Cardiac muscle cell (in vitro differentiated cells and primary cell): Measurements from ENCODE around the gene STRADB. TPM values are rescaled to one million over a fixed set of nuclear protein-coding genes. Genes with fewer than 3 reads are reported as not detected.
"Not testable (repeated sequence)": the region's sequence is repeated elsewhere in the genome, so short reads cannot be mapped to it uniquely, and the experiment has no call there.

Experiments used
- DNase-seq, 2 donors: peaks; one replicate each; pipeline versions ENCODE4 v3.0.0 to v3.0.0-alpha.2; 2010 to 2017; ENCODE audit warnings: low read depth in 1 of 2, low spot score in 1 of 2
- H3K27ac ChIP-seq: fragments of 200-600 bp; sonication (generic); 2 replicates; pipeline ENCODE4 v1.5.1; 2016
- H3K27me3 ChIP-seq: fragments of 200-600 bp; sonication (generic); 2 replicates; pipeline ENCODE4 v1.6.0; 2016; ENCODE audit warnings: control low read depth
- H3K36me3 ChIP-seq: fragments of 200-600 bp; sonication (generic); 2 replicates; pipeline ENCODE4 v1.5.1; 2016; ENCODE audit warnings: control low read depth
- H3K4me1 ChIP-seq: fragments of 200-600 bp; sonication (generic); 2 replicates; pipeline ENCODE4 v1.8.1; 2017; ENCODE audit warnings: low read depth, mild to moderate bottlenecking, mixed run types
- H3K4me3 ChIP-seq: fragments of 200-600 bp; sonication (generic); 2 replicates; pipeline ENCODE4 v1.5.1; 2016; ENCODE audit warnings: mild to moderate bottlenecking
- H3K9me3 ChIP-seq: fragments of 200-600 bp; sonication (generic); 2 replicates; pipeline ENCODE4 v1.5.1; 2017; ENCODE audit warnings: low read depth, mild to moderate bottlenecking, control low read depth
- polyA plus RNA-seq: library from polyadenylated mRNA; unstranded; fragments of >200 nt; fragmentation: Nextera tagmentation; extraction: Ambion mirVana; gene quantifications from 2 replicates; pipeline ENCODE4 v1.2.1, GENCODE V29; 2016
- total RNA-seq: library from RNA; depleted of rRNA; stranded (reverse); fragments of >200 nt; gene quantifications from 2 replicates; pipeline ENCODE4 v1.2.3, GENCODE V29; 2016
- TF ChIP-seq, protein P1 (sequence below): IDR thresholded peaks from 2 replicates; pipeline ENCODE4 v1.5.1; 2012; ENCODE audit warnings: low read depth, mild to moderate bottlenecking, low read length

The STRADB gene
- total and polyA plus RNA-seq, 2 experiments from 2014 or later: 35.5 to 106 TPM

DNA sequence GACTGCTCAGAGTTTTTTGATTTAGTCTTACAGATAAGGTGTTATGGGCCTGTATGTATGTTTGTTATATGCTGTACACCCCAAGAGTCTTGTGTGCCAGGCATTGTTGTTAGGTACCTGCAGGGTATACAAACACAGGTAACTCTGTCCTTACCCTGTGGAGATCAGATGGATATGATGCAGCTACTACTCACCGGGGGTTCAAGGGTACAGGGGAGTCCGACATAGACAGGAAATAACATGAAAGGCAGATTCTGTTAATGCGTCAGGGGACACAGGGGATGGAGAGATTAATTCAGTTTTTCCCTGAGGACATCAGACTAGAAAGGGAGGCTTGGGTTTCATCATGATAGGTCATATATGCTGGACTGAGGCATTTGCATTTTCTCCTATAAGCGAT, 31.6 kb upstream of the STRADB start:
- TF ChIP-seq, protein P1, sequence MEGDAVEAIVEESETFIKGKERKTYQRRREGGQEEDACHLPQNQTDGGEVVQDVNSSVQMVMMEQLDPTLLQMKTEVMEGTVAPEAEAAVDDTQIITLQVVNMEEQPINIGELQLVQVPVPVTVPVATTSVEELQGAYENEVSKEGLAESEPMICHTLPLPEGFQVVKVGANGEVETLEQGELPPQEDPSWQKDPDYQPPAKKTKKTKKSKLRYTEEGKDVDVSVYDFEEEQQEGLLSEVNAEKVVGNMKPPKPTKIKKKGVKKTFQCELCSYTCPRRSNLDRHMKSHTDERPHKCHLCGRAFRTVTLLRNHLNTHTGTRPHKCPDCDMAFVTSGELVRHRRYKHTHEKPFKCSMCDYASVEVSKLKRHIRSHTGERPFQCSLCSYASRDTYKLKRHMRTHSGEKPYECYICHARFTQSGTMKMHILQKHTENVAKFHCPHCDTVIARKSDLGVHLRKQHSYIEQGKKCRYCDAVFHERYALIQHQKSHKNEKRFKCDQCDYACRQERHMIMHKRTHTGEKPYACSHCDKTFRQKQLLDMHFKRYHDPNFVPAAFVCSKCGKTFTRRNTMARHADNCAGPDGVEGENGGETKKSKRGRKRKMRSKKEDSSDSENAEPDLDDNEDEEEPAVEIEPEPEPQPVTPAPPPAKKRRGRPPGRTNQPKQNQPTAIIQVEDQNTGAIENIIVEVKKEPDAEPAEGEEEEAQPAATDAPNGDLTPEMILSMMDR: no peak
- no peak for DNase-seq
- H3K27ac ChIP-seq: no peak overlapping the region

DNA sequence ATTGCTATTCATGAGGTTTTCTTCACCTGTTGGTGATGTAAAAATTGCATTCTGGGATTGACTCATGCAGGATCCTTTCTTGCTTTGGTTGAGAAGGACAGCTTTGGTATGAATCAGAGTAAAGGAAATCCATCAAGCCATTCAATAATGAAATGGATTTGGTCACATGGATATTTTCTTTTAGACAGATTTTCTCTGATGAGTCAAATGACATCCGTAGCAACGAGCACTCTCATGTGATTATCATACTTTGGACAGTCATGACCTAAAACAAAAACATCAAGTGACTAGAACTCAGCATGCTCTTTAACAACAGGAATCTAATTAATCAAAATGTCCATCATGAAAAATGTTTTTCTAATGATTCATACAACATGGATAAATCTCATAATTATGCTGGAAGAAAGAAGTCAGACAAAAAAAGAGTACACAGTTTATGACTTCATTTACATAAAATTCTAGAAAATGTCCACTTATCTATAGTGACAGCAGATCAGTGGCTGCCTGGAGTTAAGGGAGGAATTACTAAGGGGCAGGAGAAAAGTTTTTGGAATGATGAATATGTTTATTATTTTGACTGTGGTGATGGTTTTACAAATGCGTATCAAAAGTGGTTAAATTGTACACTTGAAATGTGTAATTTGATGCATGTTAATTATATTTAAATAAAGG, 31.0 kb upstream of the STRADB start:
- TF ChIP-seq, protein P1: no peak
- no peak overlapping the region for H3K27ac ChIP-seq
- no peaks in the 10 kb centered on the region for H3K27me3 ChIP-seq
- no peaks in the 10 kb centered on the region for H3K9me3 ChIP-seq
- no peaks in the 10 kb centered on the region for H3K36me3 ChIP-seq
- no peak overlapping the region for H3K4me3 ChIP-seq
- DNase-seq: no peak
- H3K4me1 ChIP-seq: peaks cover 2% of the 10 kb centered on the region

More for the DNA sequence above, 31.6 kb upstream of the STRADB start:
- Histone ChIP-seq H3K36me3 (no peaks in the 10 kb centered on the region), H3K27me3 (no peaks in the 10 kb centered on the region), H3K4me3 (no peak overlapping the region), H3K4me1 (peaks cover 8% of the 10 kb centered on the region), H3K9me3 (no peaks in the 10 kb centered on the region)

DNA sequence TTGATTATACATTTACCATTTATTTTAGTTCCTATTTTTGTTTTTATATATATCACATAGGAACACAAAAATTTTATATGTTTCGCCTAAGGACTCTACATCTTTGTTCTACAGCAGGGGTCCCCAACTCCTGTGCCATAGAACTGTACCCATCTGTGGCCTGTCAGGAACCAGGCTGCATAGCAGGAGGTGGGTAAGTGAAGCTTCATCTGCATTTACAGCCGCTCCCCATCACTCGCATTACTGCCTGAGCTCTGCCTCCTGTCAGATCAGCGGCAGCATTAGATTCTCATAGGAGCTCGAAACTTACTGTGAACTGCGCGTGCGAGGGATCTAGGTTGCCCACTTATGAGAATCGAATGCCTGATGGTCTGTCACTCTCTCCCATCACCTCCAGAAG, 25.6 kb upstream of the STRADB start:
- Histone ChIP-seq H3K27ac (no peak overlapping the region), H3K4me1 (no peaks in the 10 kb centered on the region), H3K4me3 (no peak overlapping the region), H3K27me3 (no peaks in the 10 kb centered on the region), H3K36me3 (no peaks in the 10 kb centered on the region), H3K9me3 (no peaks in the 10 kb centered on the region)
- DNase-seq: no peak
- TF ChIP-seq, protein P1: no peak

DNA sequence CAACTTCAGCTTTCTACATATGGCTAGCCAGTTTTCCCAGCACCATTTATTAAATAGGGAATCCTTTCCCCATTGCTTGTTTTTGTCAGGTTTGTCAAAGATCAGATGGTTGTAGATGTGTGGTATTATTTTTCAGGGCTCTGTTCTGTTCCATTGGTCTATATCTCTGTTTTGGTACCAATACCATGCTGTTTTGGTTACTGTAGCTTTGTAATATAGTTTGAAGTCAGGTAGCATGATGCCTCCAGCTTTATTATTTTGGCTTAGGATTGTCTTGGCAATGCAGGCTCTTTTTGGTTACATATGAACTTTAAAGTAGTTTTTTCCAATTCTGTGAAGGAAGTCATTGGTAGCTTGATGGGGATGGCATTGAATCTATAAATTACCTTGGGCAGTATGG, 23.2 kb upstream of the STRADB start:
- H3K4me3 ChIP-seq, DNase-seq, H3K27ac ChIP-seq, H3K27me3 ChIP-seq, H3K36me3 ChIP-seq, H3K9me3 ChIP-seq: not testable (repeated sequence)
- H3K4me1 ChIP-seq: peaks cover 15% of the 10 kb centered on the region

DNA sequence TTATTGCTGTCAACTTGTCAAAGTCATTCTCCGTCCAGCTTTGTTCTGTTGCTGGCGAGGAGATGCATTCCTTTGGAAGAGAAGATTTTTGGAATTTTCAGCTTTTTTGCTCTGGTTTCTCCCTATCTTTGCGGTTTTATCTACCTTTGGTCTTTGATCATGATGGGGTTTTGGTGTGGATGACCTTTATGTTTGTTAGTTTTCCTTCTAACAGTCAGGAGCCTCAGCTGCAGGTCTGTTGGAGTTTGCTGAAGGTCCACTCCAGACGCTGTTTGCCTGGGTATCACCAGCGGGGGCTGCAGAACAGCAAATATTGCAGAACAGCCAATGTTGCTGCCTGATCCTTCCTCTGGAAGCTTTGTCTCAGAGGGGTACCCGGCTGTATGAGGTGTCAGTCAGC, 21.7 kb upstream of the STRADB start:
- not testable (repeated sequence) for H3K9me3 ChIP-seq, H3K27ac ChIP-seq, H3K4me3 ChIP-seq, H3K36me3 ChIP-seq, H3K27me3 ChIP-seq, DNase-seq
- peaks cover 18% of the 10 kb centered on the region for H3K4me1 ChIP-seq

DNA sequence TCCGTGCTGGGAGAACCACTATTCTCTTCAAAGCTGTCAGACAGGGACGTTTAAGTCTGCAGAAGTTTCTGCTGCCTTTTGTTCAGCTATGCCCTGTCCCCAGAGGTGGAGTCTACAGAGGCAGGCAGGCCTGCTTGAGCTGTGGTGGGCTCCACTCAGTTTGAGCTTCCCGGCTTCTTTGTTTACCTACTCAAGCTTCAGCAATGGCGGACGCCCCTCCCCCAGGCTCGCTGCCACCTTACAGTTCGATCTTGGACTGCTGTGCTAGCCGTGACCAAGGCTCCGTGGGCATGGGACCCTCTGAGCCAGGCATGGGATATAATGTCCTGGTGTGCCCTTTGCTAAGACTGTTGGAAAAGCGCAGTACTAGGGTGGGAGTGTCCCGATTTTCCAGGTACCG, 21.2 kb upstream of the STRADB start:
- H3K36me3 ChIP-seq, H3K4me3 ChIP-seq, H3K9me3 ChIP-seq, H3K27ac ChIP-seq, H3K27me3 ChIP-seq, DNase-seq: not testable (repeated sequence)
- peaks cover 18% of the 10 kb centered on the region for H3K4me1 ChIP-seq

DNA sequence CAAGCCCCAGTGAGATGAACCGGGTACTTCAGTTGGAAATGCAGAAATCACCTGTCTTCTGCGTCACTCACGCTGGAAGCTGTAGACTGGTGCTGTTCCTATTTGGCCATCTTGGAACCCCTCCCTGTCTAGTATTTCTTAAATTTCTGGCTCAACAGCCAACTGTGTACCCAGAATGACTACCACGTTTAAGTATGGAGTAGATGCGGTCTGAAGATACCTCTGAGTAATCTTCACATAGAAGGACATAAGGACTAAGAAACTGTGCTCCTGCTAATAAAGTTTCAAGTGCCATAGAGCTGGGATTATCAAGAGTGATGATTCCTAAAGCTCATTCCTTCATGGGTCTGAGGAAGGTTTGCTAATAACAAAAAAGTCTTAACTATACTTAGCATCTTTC, 20.7 kb upstream of the STRADB start:
- Histone ChIP-seq H3K36me3 (no peaks in the 10 kb centered on the region), H3K27ac (no peak overlapping the region), H3K9me3 (no peaks in the 10 kb centered on the region), H3K27me3 (no peaks in the 10 kb centered on the region), H3K4me1 (peaks cover 18% of the 10 kb centered on the region), H3K4me3 (no peak overlapping the region)
- TF ChIP-seq, protein P1: no peak
- DNase-seq: no peak
